ENCODE data around the gene LRMDA.
"Not testable (repeated sequence)": the region's sequence is repeated elsewhere in the genome, so short reads cannot be mapped to it uniquely, and the experiment has no call there.

The LRMDA gene

GRCh38 chr10:75761289-75761688 is 329.9 kb downstream of the LRMDA start:
- no peak for DNase-seq

GRCh38 chr10:75762431-75762802 is 331.0 kb downstream of the LRMDA start:
- no peak for DNase-seq

GRCh38 chr10:75763652-75764051 is 332.2 kb downstream of the LRMDA start:
- no peak for DNase-seq

- no peak for DNase-seq
Measured at GRCh38 chr10:75764974-75765788, 333.8 kb downstream of the LRMDA start.

GRCh38 chr10:75765789-75766096 is 334.3 kb downstream of the LRMDA start:
- DNase-seq: no peak

GRCh38 chr10:75766106-75766505 is 334.7 kb downstream of the LRMDA start:
- no peak for DNase-seq

- DNase-seq: not testable (repeated sequence)
Measured at GRCh38 chr10:75766752-75767151, 335.3 kb downstream of the LRMDA start.

GRCh38 chr10:75770626-75771081 is 339.2 kb downstream of the LRMDA start:
- no peak for DNase-seq

- DNase-seq: no peak
Measured at GRCh38 chr10:75771606-75772005, 340.2 kb downstream of the LRMDA start.

- DNase-seq: no peak
Measured at GRCh38 chr10:75772153-75772887, 340.9 kb downstream of the LRMDA start.

GRCh38 chr10:75773231-75773780 is 341.9 kb downstream of the LRMDA start:
- DNase-seq: no peak

- no peak for DNase-seq
Measured at GRCh38 chr10:75773813-75774782, 342.7 kb downstream of the LRMDA start.

- no peak for DNase-seq
Measured at GRCh38 chr10:75774783-75775490, 343.5 kb downstream of the LRMDA start.

- no peak for DNase-seq
Measured at GRCh38 chr10:75776738-75777504, 345.5 kb downstream of the LRMDA start.

GRCh38 chr10:75778665-75779064 is 347.2 kb downstream of the LRMDA start:
- no peak for DNase-seq

- no peak for DNase-seq
Measured at GRCh38 chr10:75779276-75779675, 347.9 kb downstream of the LRMDA start.

- no peak for DNase-seq
Measured at GRCh38 chr10:75782463-75783248, 351.2 kb downstream of the LRMDA start.

GRCh38 chr10:75788394-75789205 is 357.2 kb downstream of the LRMDA start:
- no peak for DNase-seq

- no peak for DNase-seq
Measured at GRCh38 chr10:75793848-75794247, 362.4 kb downstream of the LRMDA start.

GRCh38 chr10:75801121-75801520 is 369.7 kb downstream of the LRMDA start:
- DNase-seq: no peak
